H9 (cell line): ENCODE data around the gene VAPA. TPM values are rescaled to one million over a fixed set of nuclear protein-coding genes. Genes with fewer than 3 reads are reported as not detected.

Experiments used
- DNase-seq: peaks from one replicate; pipeline ENCODE4 v3.0.0-alpha.2; 2017
- H2AFZ ChIP-seq: one replicate; pipeline ENCODE4 v1.6.1; 2013; ENCODE audit warnings: mild to moderate bottlenecking, low read length, control low read depth, moderate library complexity
- H2AK5ac ChIP-seq: 2 replicates; pipeline ENCODE4 v1.6.1; 2013; ENCODE audit warnings: low read length, control low read depth, mixed read lengths; ENCODE audit not compliant: insufficient read length
- H2BK120ac ChIP-seq: one replicate; pipeline ENCODE4 v1.6.1; 2013; ENCODE audit warnings: low read depth, mild to moderate bottlenecking, low read length, control low read depth, inconsistent platforms; ENCODE audit not compliant: poor library complexity, severe bottlenecking
- H2BK12ac ChIP-seq: 2 replicates; pipeline ENCODE4 v1.6.1; 2013; ENCODE audit warnings: low read length, control low read depth, mixed read lengths, low read depth; ENCODE audit not compliant: insufficient read length
- H2BK15ac ChIP-seq: 2 replicates; pipeline ENCODE4 v1.6.1; 2013; ENCODE audit warnings: low read depth, low read length, control low read depth
- H2BK20ac ChIP-seq: one replicate; pipeline ENCODE4 v1.6.1; 2013; ENCODE audit warnings: low read depth, mild to moderate bottlenecking, low read length, control low read depth, inconsistent platforms; ENCODE audit not compliant: poor library complexity, severe bottlenecking
- H2BK5ac ChIP-seq: 2 replicates; pipeline ENCODE4 v1.6.1; 2013; ENCODE audit warnings: low read length, control low read depth, mixed read lengths; ENCODE audit not compliant: insufficient read length
- H3K14ac ChIP-seq: 2 replicates; pipeline ENCODE4 v1.6.1; 2013; ENCODE audit warnings: low read length, control low read depth; ENCODE audit not compliant: insufficient read depth
- H3K18ac ChIP-seq: 2 replicates; pipeline ENCODE4 v1.6.1; 2013; ENCODE audit warnings: low read depth, mild to moderate bottlenecking, mixed read lengths, low read length, control low read depth; ENCODE audit not compliant: insufficient read length
- H3K23ac ChIP-seq: 2 replicates; pipeline ENCODE4 v1.6.1; 2013; ENCODE audit warnings: low read length, control low read depth, mixed read lengths, low read depth; ENCODE audit not compliant: insufficient read length
- H3K23me2 ChIP-seq: 2 replicates; pipeline ENCODE4 v1.6.1; 2013; ENCODE audit warnings: low read depth, mild to moderate bottlenecking, mixed read lengths, low read length, control low read depth; ENCODE audit not compliant: insufficient read length, poor library complexity, severe bottlenecking
- H3K27ac ChIP-seq: 2 replicates; pipeline ENCODE4 v1.5.1; 2013; ENCODE audit warnings: low read length, control low read depth, mixed read lengths, low read depth; ENCODE audit not compliant: insufficient read length
- H3K27me3 ChIP-seq: 2 replicates; pipeline ENCODE4 v1.6.1; 2013; ENCODE audit warnings: low read length, control low read depth, inconsistent platforms; ENCODE audit not compliant: insufficient read depth
- H3K4ac ChIP-seq: 2 replicates; pipeline ENCODE4 v1.6.1; 2013; ENCODE audit warnings: low read depth, mild to moderate bottlenecking, control low read depth, inconsistent platforms, low read length, moderate library complexity
- H3K4me1 ChIP-seq: 2 replicates; pipeline ENCODE4 v1.6.1; 2013; ENCODE audit warnings: low read length, control low read depth, inconsistent platforms; ENCODE audit not compliant: insufficient read depth
- H3K4me2 ChIP-seq: 2 replicates; pipeline ENCODE4 v1.6.1; 2013; ENCODE audit warnings: low read length, control low read depth, mixed read lengths; ENCODE audit not compliant: insufficient read length, insufficient read depth
- H3K56ac ChIP-seq: 2 replicates; pipeline ENCODE4 v1.6.1; 2013; ENCODE audit warnings: low read depth, mild to moderate bottlenecking, mixed read lengths, low read length, control low read depth; ENCODE audit not compliant: insufficient read length
- H3K79me1 ChIP-seq: 2 replicates; pipeline ENCODE4 v1.6.1; 2013; ENCODE audit warnings: low read depth, mild to moderate bottlenecking, moderate library complexity, low read length, control low read depth, inconsistent platforms; ENCODE audit not compliant: insufficient read depth, poor library complexity, severe bottlenecking
- H3K79me2 ChIP-seq: 2 replicates; pipeline ENCODE4 v1.6.1; 2013; ENCODE audit warnings: low read length, control low read depth, inconsistent platforms; ENCODE audit not compliant: insufficient read depth
- H3K9ac ChIP-seq: 2 replicates; pipeline ENCODE4 v1.6.1; 2013; ENCODE audit warnings: low read length, control low read depth, mixed read lengths; ENCODE audit not compliant: insufficient read length; ENCODE audit errors: extremely low read depth
- H3K9me3 ChIP-seq: one replicate; pipeline ENCODE4 v1.6.1; 2013; ENCODE audit warnings: low read depth, low read length, inconsistent platforms; ENCODE audit not compliant: control insufficient read depth
- H3T11ph ChIP-seq: one replicate; pipeline ENCODE4 v1.6.1; 2013; ENCODE audit warnings: mild to moderate bottlenecking, low read length, control low read depth, inconsistent platforms
- H4K20me1 ChIP-seq: one replicate; pipeline ENCODE4 v1.6.1; 2013; ENCODE audit not compliant: control insufficient read depth, insufficient read length, insufficient read depth
- H4K5ac ChIP-seq: 2 replicates; pipeline ENCODE4 v1.6.1; 2013; ENCODE audit warnings: low read depth, mild to moderate bottlenecking, mixed read lengths, low read length, control low read depth; ENCODE audit not compliant: insufficient read length
- H4K8ac ChIP-seq: replicated peaks from 2 replicates; pipeline ENCODE4 v1.6.1; 2013; ENCODE audit warnings: low read length, control low read depth, mixed read lengths, low read depth; ENCODE audit not compliant: insufficient read length
- H4K91ac ChIP-seq: 2 replicates; pipeline ENCODE4 v1.6.1; 2013; ENCODE audit warnings: low read depth, mild to moderate bottlenecking, moderate library complexity, mixed read lengths, low read length, control low read depth; ENCODE audit not compliant: insufficient read length
- H3K27ac Mint-ChIP-seq, 3 experiments: 2 replicates in 2 of 3; 3 replicates in 1 of 3; pipeline ENCODE4 v1.8.0; 2020 to 2021; ENCODE audit warnings: mixed read lengths in 3 of 3, mild to moderate bottlenecking in 1 of 3, moderate library complexity in 1 of 3
- H3K27me3 Mint-ChIP-seq: 2 replicates; pipeline ENCODE4 v1.8.0; 2021; ENCODE audit warnings: low read depth, mild to moderate bottlenecking, moderate library complexity, mixed read lengths
- H3K36me3 Mint-ChIP-seq, 3 experiments: 2 replicates in 2 of 3; 3 replicates in 1 of 3; pipeline ENCODE4 v1.8.0; 2020 to 2021; ENCODE audit warnings: low read depth in 3 of 3, mixed read lengths in 3 of 3; ENCODE audit not compliant: insufficient read depth in 1 of 3
- H3K4me1 Mint-ChIP-seq, 2 experiments: 2 replicates each; pipeline ENCODE4 v1.8.0; 2020; ENCODE audit warnings: mixed read lengths in 2 of 2
- H3K4me3 Mint-ChIP-seq, 2 experiments: 2 replicates in 1 of 2; 3 replicates in 1 of 2; pipeline ENCODE4 v1.8.0; 2020 to 2021; ENCODE audit warnings: mild to moderate bottlenecking in 2 of 2, mixed read lengths in 2 of 2, moderate library complexity in 1 of 2
- H3K9me3 Mint-ChIP-seq, 2 experiments: 2 replicates in 1 of 2; 3 replicates in 1 of 2; pipeline ENCODE4 v1.8.0; 2020; ENCODE audit warnings: mild to moderate bottlenecking in 2 of 2, mixed read lengths in 2 of 2, moderate library complexity in 1 of 2
- whole genome bisulfite sequencing: extraction: QIAGEN DNeasy Blood & Tissue Kit; methylation state at CpG from one replicate; pipeline ENCODE4 v1.1.7; 2013; ENCODE audit warnings: missing lambda C conversion rate, low lambda C conversion rate, mixed read lengths; ENCODE audit not compliant: insufficient read length; ENCODE audit errors: extremely low coverage; 5-methylcytosine and 5-hydroxymethylcytosine counted together
- total RNA-seq: library from RNA; stranded (reverse); gene quantifications from 2 replicates; pipeline ENCODE4 v1.2.1, GENCODE V29; 2021
- TF ChIP-seq, protein P1 (sequence below): fragments of 200-600 bp; sonication (generic); conservative IDR thresholded peaks from 3 replicates; pipeline ENCODE4 v1.8.0; 2021; ENCODE audit warnings: antibody characterized with exemption, mild to moderate bottlenecking

VAPA gene
- total RNA-seq, 1 experiment from 2014 or later: 141 TPM

DNA sequence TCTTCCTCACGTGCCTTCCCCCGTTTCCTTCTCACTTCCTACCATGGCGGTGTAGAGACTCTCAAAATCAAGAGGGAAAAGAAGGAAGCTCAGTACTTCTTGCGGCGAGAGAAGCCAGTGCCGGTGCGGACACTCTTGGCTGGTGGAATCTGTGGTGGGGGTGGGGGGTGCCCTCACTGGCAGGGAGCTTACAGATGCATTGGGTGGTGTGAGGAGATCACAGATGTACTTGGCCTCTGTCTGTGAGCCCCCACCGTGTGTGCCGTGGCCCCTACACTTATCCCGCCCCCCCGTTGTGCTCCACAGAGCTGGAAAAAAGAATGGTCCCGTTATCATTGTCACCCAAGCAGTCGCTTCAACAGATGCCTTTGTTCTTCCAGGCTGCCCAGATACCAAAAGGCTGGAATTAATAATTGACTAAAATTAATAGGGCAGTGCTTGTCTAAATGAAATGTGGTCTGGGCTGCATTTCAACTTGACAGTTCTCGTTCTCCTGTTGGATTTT is 79.8 kb downstream of the VAPA start:
- Histone ChIP-seq H4K5ac (no peak overlapping the region), H2BK120ac (no peak overlapping the region), H3K23ac (no peak overlapping the region), H3K9ac (no peak overlapping the region), H2BK20ac (no peak overlapping the region), H2BK15ac (no peak overlapping the region), H3K56ac (no peak overlapping the region), H3K27ac (no peak overlapping the region), H3K4me1 (no peaks in the 10 kb centered on the region), H2BK12ac (no peak overlapping the region), H3K27me3 (no peaks in the 10 kb centered on the region), H2AK5ac (no peak overlapping the region), H3K18ac (no peak overlapping the region), H3K79me2 (no peaks in the 10 kb centered on the region), H3K4ac (no peak overlapping the region), H4K20me1 (peaks cover 4% of the 10 kb centered on the region), H3K4me2 (no peak overlapping the region), H3K23me2 (no peaks in the 10 kb centered on the region), H2AFZ (no peak overlapping the region), H3K79me1 (no peaks in the 10 kb centered on the region), H3T11ph (no peak overlapping the region), H4K91ac (no peak overlapping the region), H4K8ac (no peak overlapping the region), H3K9me3 (no peaks in the 10 kb centered on the region), H2BK5ac (no peak overlapping the region), H3K14ac (no peak overlapping the region)
- peak overlapping the region in 1 of 3 experiments; percentile 10; a peak in 1 of 7 replicates for H3K27ac Mint-ChIP-seq
- TF ChIP-seq, protein P1, sequence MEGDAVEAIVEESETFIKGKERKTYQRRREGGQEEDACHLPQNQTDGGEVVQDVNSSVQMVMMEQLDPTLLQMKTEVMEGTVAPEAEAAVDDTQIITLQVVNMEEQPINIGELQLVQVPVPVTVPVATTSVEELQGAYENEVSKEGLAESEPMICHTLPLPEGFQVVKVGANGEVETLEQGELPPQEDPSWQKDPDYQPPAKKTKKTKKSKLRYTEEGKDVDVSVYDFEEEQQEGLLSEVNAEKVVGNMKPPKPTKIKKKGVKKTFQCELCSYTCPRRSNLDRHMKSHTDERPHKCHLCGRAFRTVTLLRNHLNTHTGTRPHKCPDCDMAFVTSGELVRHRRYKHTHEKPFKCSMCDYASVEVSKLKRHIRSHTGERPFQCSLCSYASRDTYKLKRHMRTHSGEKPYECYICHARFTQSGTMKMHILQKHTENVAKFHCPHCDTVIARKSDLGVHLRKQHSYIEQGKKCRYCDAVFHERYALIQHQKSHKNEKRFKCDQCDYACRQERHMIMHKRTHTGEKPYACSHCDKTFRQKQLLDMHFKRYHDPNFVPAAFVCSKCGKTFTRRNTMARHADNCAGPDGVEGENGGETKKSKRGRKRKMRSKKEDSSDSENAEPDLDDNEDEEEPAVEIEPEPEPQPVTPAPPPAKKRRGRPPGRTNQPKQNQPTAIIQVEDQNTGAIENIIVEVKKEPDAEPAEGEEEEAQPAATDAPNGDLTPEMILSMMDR: no peak
- peaks cover 8 to 9% of the 10 kb centered on the region in 2 experiments for H3K9me3 Mint-ChIP-seq
- no peaks in the 10 kb centered on the region for H3K4me1 Mint-ChIP-seq
- H3K36me3 Mint-ChIP-seq: peaks cover 0 to 5% (median 4%) of the 10 kb centered on the region in 3 experiments; a peak in 4 of 7 replicates
- H3K27me3 Mint-ChIP-seq: peaks cover 5% of the 10 kb centered on the region
- WGBS: no CpG with 5 or more reads among the region's 14 CpGs
- H3K4me3 Mint-ChIP-seq: no peak overlapping the region
- DNase-seq: no peak
